Brain microvascular endothelial cell (primary cell): ENCODE measurements around the gene IRX6.

Source experiments
- DNase-seq: peaks from one replicate; pipeline ENCODE4 v3.0.0-alpha.2; 2020
- H3K27ac ChIP-seq: fragments of 250-450 bp; sonication (Bioruptor Pico); 2 replicates; pipeline ENCODE4 v1.5.1; 2020; ENCODE audit warnings: mild to moderate bottlenecking, moderate library complexity
- H3K27me3 ChIP-seq: fragments of 250-450 bp; sonication (Bioruptor Pico); replicated peaks from 2 replicates; pipeline ENCODE4 v1.5.1; 2020; ENCODE audit warnings: mild to moderate bottlenecking
- H3K36me3 ChIP-seq: fragments of 250-450 bp; sonication (Bioruptor Pico); replicated peaks from 2 replicates; pipeline ENCODE4 v1.5.1; 2020; ENCODE audit warnings: mild to moderate bottlenecking
- H3K4me3 ChIP-seq: 2 replicates; pipeline ENCODE4 v1.5.1; 2011; ENCODE audit warnings: low read depth, mild to moderate bottlenecking, control low read depth, low read length, moderate library complexity
- CTCF ChIP-seq: IDR thresholded peaks from 2 replicates; pipeline ENCODE4 v1.5.1; 2011; ENCODE audit warnings: low read depth, mild to moderate bottlenecking, moderate library complexity, low read length, control low read depth, inconsistent platforms; ENCODE audit errors: missing control alignments
- in situ Hi-C: cut with HindIII; loops from 2 replicates; pipeline ENCODE4 v1.10.0; 2017; ENCODE audit warnings: low sequenced_read_pairs, low pct_ligation_motif_present

Gene IRX6

GRCh38 chr16:55357241-55357640 is 33.2 kb downstream of the IRX6 start:
- no peak for DNase-seq
- in situ Hi-C loops, result no loop called here
- Histone ChIP-seq H3K27ac (no peak overlapping the region), H3K4me3 (no peak overlapping the region), H3K27me3 (no peaks in the 10 kb centered on the region), H3K36me3 (no peaks in the 10 kb centered on the region)
- no peak for TF ChIP-seq CTCF

- in situ Hi-C loops, result no loop called here
- TF ChIP-seq CTCF, result no peak
- DNase-seq, result no peak
- Histone ChIP-seq H3K36me3 (no peaks in the 10 kb centered on the region), H3K27me3 (no peaks in the 10 kb centered on the region), H3K4me3 (no peak overlapping the region), H3K27ac (no peak overlapping the region)
Observed at GRCh38 chr16:55359946-55360345, 35.9 kb downstream of the IRX6 start.

GRCh38 chr16:55364811-55365210 is 40.8 kb downstream of the IRX6 start:
- in situ Hi-C loops, result no loop called here
- Histone ChIP-seq H3K27me3 (no peaks in the 10 kb centered on the region), H3K27ac (no peak overlapping the region), H3K36me3 (no peaks in the 10 kb centered on the region), H3K4me3 (no peak overlapping the region)
- no peak for DNase-seq
- TF ChIP-seq CTCF, result no peak

GRCh38 chr16:55367301-55367811 is 43.4 kb downstream of the IRX6 start:
- Histone ChIP-seq H3K27ac (no peak overlapping the region), H3K36me3 (no peaks in the 10 kb centered on the region), H3K27me3 (peaks cover 11% of the 10 kb centered on the region), H3K4me3 (no peak overlapping the region)
- in situ Hi-C loops, result no loop called here
- no peak for DNase-seq
- TF ChIP-seq CTCF, result no peak

GRCh38 chr16:55367866-55368603 is 44.0 kb downstream of the IRX6 start:
- in situ Hi-C loops, result no loop called here

More at GRCh38 chr16:55367866-55368603, 44.0 kb downstream of the IRX6 start:
- Histone ChIP-seq H3K36me3 (no peaks in the 10 kb centered on the region), H3K4me3 (no peak overlapping the region), H3K27ac (no peak overlapping the region), H3K27me3 (peaks cover 11% of the 10 kb centered on the region)
- no peak for DNase-seq
- no peak for TF ChIP-seq CTCF
